Measurements from ENCODE around the gene TBC1D7.
A peak's percentile ranks its signal among the peaks of the same experiment; 100 is the strongest.

Gene TBC1D7

GRCh38 chr6:13319891-13320564, 8.3 kb downstream of the TBC1D7 start:
- DNase-seq (ENCODE audit: low spot score) = no peak

- no peak for DNase-seq (ENCODE audit: low spot score)
Measured at GRCh38 chr6:13318821-13319220, 9.5 kb downstream of the TBC1D7 start.

GRCh38 chr6:13315896-13316295, 12.4 kb downstream of the TBC1D7 start:
- no peak for DNase-seq (ENCODE audit: low spot score)

GRCh38 chr6:13314806-13315205, 13.5 kb downstream of the TBC1D7 start:
- DNase-seq (ENCODE audit: low spot score) = no peak

GRCh38 chr6:13311155-13311554, 17.2 kb downstream of the TBC1D7 start:
- DNase-seq (ENCODE audit: low spot score) = no peak

GRCh38 chr6:13308332-13308731, 20.0 kb downstream of the TBC1D7 start:
- DNase-seq (ENCODE audit: low spot score) = no peak

- no peak for DNase-seq (ENCODE audit: low spot score)
Measured at GRCh38 chr6:13307508-13307995, 20.8 kb downstream of the TBC1D7 start.

GRCh38 chr6:13305791-13306190, 22.5 kb downstream of the TBC1D7 start:
- no peak for DNase-seq (ENCODE audit: low spot score)

GRCh38 chr6:13305288-13305687, 23.0 kb downstream of the TBC1D7 start:
- no peak for DNase-seq (ENCODE audit: low spot score)

GRCh38 chr6:13304580-13305260, 23.6 kb downstream of the TBC1D7 start:
- no peak for DNase-seq (ENCODE audit: low spot score)

GRCh38 chr6:13304101-13304500, 24.2 kb downstream of the TBC1D7 start:
- no peak for DNase-seq (ENCODE audit: low spot score)

GRCh38 chr6:13303668-13304017, 24.7 kb downstream of the TBC1D7 start:
- no peak for DNase-seq (ENCODE audit: low spot score)

GRCh38 chr6:13302751-13303667, 25.3 kb downstream of the TBC1D7 start:
- DNase-seq (ENCODE audit: low spot score) = peak; percentile 30

- DNase-seq (ENCODE audit: low spot score) = no peak
Measured at GRCh38 chr6:13302291-13302690, 26.0 kb downstream of the TBC1D7 start.

GRCh38 chr6:13300643-13301590, 27.4 kb downstream of the TBC1D7 start:
- DNase-seq (ENCODE audit: low spot score) = peak; percentile 25

- no peak for DNase-seq (ENCODE audit: low spot score)
Measured at GRCh38 chr6:13299918-13300317, 28.4 kb downstream of the TBC1D7 start.

GRCh38 chr6:13299403-13299821, 28.9 kb downstream of the TBC1D7 start:
- DNase-seq (ENCODE audit: low spot score) = no peak

GRCh38 chr6:13298446-13298845, 29.9 kb downstream of the TBC1D7 start:
- no peak for DNase-seq (ENCODE audit: low spot score)

- DNase-seq (ENCODE audit: low spot score) = no peak
Measured at GRCh38 chr6:13297391-13297790, 30.9 kb downstream of the TBC1D7 start.

GRCh38 chr6:13296536-13296997, 31.8 kb downstream of the TBC1D7 start:
- DNase-seq (ENCODE audit: low spot score) = no peak

- no peak for DNase-seq (ENCODE audit: low spot score)
Measured at GRCh38 chr6:13295576-13295975, 32.8 kb downstream of the TBC1D7 start.
